Common myeloid progenitor, CD34-positive (primary cell): ENCODE data around the gene PSTK.
A peak's percentile ranks its signal among the peaks of the same experiment; 100 is the strongest.

ENCODE experiments used
- CTCF ChIA-PET: fragments of 350-600 bp; sonication (Branson Sonifier 250); formaldehyde crosslinking; loops from one replicate; lab custom pipeline; 2021; ENCODE audit warnings: antibody characterized with exemption; lab: Charles Lee
- POLR2A ChIA-PET: fragments of 350-600 bp; sonication (Branson Sonifier 250); formaldehyde crosslinking; loops from one replicate; lab custom pipeline; 2021; ENCODE audit warnings: antibody characterized with exemption; lab: Charles Lee
- DNase-seq, 3 donors: peaks; one replicate each; pipeline versions ENCODE4 v3.0.0 to v3.0.0-alpha.2; 2013
- H3K27ac ChIP-seq, 2 experiments: 1 replicate in 1 of 2; 2 replicates in 1 of 2; pipeline ENCODE4 v1.7.0; 2013; ENCODE audit warnings: inconsistent platforms in 2 of 2, low read length in 2 of 2, mild to moderate bottlenecking in 2 of 2, low read depth in 1 of 2, moderate library complexity in 1 of 2; ENCODE audit not compliant: severe bottlenecking in 2 of 2, insufficient read depth in 1 of 2, poor library complexity in 1 of 2
- H3K27me3 ChIP-seq, 5 experiments: replicated peaks in 2 of 5; 1 replicate in 3 of 5; 2 replicates in 2 of 5; pipeline versions ENCODE4 v1.6.1 to v1.7.0; 2013; ENCODE audit warnings: low read length in 4 of 5, mild to moderate bottlenecking in 2 of 5, moderate library complexity in 2 of 5, inconsistent platforms in 1 of 5; ENCODE audit not compliant: insufficient read depth in 5 of 5, control insufficient read depth in 4 of 5
- H3K36me3 ChIP-seq, 4 experiments: 1 replicate in 2 of 4; 2 replicates in 2 of 4; pipeline versions ENCODE4 v1.6.1 to v1.7.0; 2013; ENCODE audit warnings: low read length in 3 of 4, control low read depth in 1 of 4, mild to moderate bottlenecking in 1 of 4; ENCODE audit not compliant: control insufficient read depth in 4 of 4, insufficient read depth in 4 of 4
- H3K4me1 ChIP-seq, 4 experiments: 1 replicate in 3 of 4; 2 replicates in 1 of 4; pipeline versions ENCODE4 v1.6.1 to v1.7.1; 2013; ENCODE audit warnings: low read length in 3 of 4, mild to moderate bottlenecking in 3 of 4, control low read depth in 1 of 4, inconsistent platforms in 1 of 4, moderate library complexity in 1 of 4; ENCODE audit not compliant: control insufficient read depth in 4 of 4, insufficient read depth in 4 of 4; ENCODE audit errors: control extremely low read depth in 1 of 4
- H3K4me3 ChIP-seq, 7 experiments: 1 replicate in 4 of 7; 2 replicates in 3 of 7; pipeline versions ENCODE4 v1.5.1 to v1.7.0; 2013; ENCODE audit warnings: mild to moderate bottlenecking in 7 of 7, low read length in 6 of 7, moderate library complexity in 6 of 7, inconsistent platforms in 2 of 7, low read depth in 2 of 7, control low read depth in 1 of 7; ENCODE audit not compliant: insufficient read depth in 4 of 7, control insufficient read depth in 1 of 7; ENCODE audit errors: extremely low read depth in 1 of 7
- H3K9me3 ChIP-seq, 5 experiments: 1 replicate in 4 of 5; 2 replicates in 1 of 5; pipeline versions ENCODE4 v1.6.1 to v1.7.1; 2013; ENCODE audit warnings: low read length in 4 of 5, mild to moderate bottlenecking in 2 of 5, inconsistent platforms in 1 of 5, low read depth in 1 of 5, moderate library complexity in 1 of 5; ENCODE audit not compliant: control insufficient read depth in 4 of 5, insufficient read depth in 2 of 5; ENCODE audit errors: control extremely low read depth in 1 of 5
- WGBS: methylation state at CpG from one replicate; pipeline ENCODE4 v1.1.5; 2013; ENCODE audit not compliant: insufficient coverage; 5-methylcytosine and 5-hydroxymethylcytosine counted together

PSTK gene

GRCh38 chr10:122998934-122999333 is 18.7 kb downstream of the PSTK start:
- WGBS: 100% methylated on average over 2 of the region's 3 CpGs
- H3K27ac ChIP-seq: no peak overlapping the region
- ChIA-PET POLR2A (interaction anchor here (0.5 kb wide), 1 partner anchor 1037 kb away, joined by 4 read pairs; no protein-coding TSS in a partner anchor), CTCF (interaction anchor here (0.8 to 1.7 kb wide), 3 partner anchors 9 to 20 kb away, joined by 3 to 5 read pairs (median 4); no protein-coding TSS in a partner anchor)
- no peak overlapping the region for H3K4me3 ChIP-seq
- DNase-seq: no peak
- H3K27me3 ChIP-seq: no peaks in the 10 kb centered on the region
- H3K36me3 ChIP-seq: peaks cover 16 to 48% (median 26%) of the 10 kb centered on the region in 4 experiments
- H3K4me1 ChIP-seq: no peaks in the 10 kb centered on the region
- H3K9me3 ChIP-seq: no peaks in the 10 kb centered on the region

- peaks cover 14 to 44% (median 22%) of the 10 kb centered on the region in 4 experiments for H3K36me3 ChIP-seq
- no peak for DNase-seq
- H3K27me3 ChIP-seq: no peaks in the 10 kb centered on the region
- no peaks in the 10 kb centered on the region for H3K4me1 ChIP-seq
- H3K4me3 ChIP-seq: no peak overlapping the region
- POLR2A ChIA-PET: no interaction called here
- no CpG with 5 or more reads among the region's 3 CpGs for WGBS
- no peaks in the 10 kb centered on the region for H3K9me3 ChIP-seq
- H3K27ac ChIP-seq: no peak overlapping the region
- CTCF ChIA-PET: interaction anchor here (0.8 to 1.7 kb wide), 3 partner anchors 9 to 20 kb away, joined by 3 to 5 read pairs (median 4); no protein-coding TSS in a partner anchor
These were observed 19.1 kb downstream of the PSTK start for GRCh38 chr10:122999347-122999746.

- H3K27me3 ChIP-seq: no peaks in the 10 kb centered on the region
- no peak overlapping the region for H3K4me3 ChIP-seq
- POLR2A ChIA-PET: no interaction called here
- no peaks in the 10 kb centered on the region for H3K4me1 ChIP-seq
- no peaks in the 10 kb centered on the region for H3K9me3 ChIP-seq
- CTCF ChIA-PET: interaction anchor here (1.7 kb wide), 1 partner anchor 18 kb away, joined by 5 read pairs; no protein-coding TSS in a partner anchor
- H3K36me3 ChIP-seq: peaks cover 12 to 36% (median 18%) of the 10 kb centered on the region in 4 experiments
- no peak overlapping the region for H3K27ac ChIP-seq
- 100% methylated on average over 1 of the region's 3 CpGs for WGBS
- no peak for DNase-seq
These were observed 20.0 kb downstream of the PSTK start for GRCh38 chr10:123000155-123000554.

- POLR2A ChIA-PET: interaction anchor here (0.7 kb wide), 1 partner anchor 172 kb away, joined by 3 read pairs; no protein-coding TSS in a partner anchor
- Histone ChIP-seq H3K9me3 (no peaks in the 10 kb centered on the region), H3K4me3 (no peak overlapping the region), H3K27me3 (no peaks in the 10 kb centered on the region), H3K4me1 (no peaks in the 10 kb centered on the region), H3K36me3 (peaks cover 4 to 25% (median 9%) of the 10 kb centered on the region in 4 experiments), H3K27ac (no peak overlapping the region)
- WGBS: 100% methylated on average over 2 of the region's 2 CpGs
- no peak for DNase-seq
- CTCF ChIA-PET: no interaction called here
These were observed 21.2 kb downstream of the PSTK start for GRCh38 chr10:123001370-123001769.

- CTCF ChIA-PET: interaction anchor here (5.0 kb wide), 1 partner anchor 22 kb away, joined by 32 read pairs; the partner anchor contains the start of gene PSTK
- Histone ChIP-seq H3K9me3 (no peaks in the 10 kb centered on the region), H3K27ac (no peak overlapping the region), H3K4me1 (peaks cover 6 to 23% (median 13%) of the 10 kb centered on the region in 4 experiments), H3K4me3 (no peak overlapping the region), H3K36me3 (peaks cover 0 to 4% (median 2%) of the 10 kb centered on the region in 4 experiments), H3K27me3 (no peaks in the 10 kb centered on the region)
- 100% methylated on average over 2 of the region's 2 CpGs for WGBS
- POLR2A ChIA-PET: no interaction called here
- DNase-seq: no peak
These were observed 24.1 kb downstream of the PSTK start for GRCh38 chr10:123004298-123004697.

GRCh38 chr10:123007558-123008354 is 27.6 kb downstream of the PSTK start:
- peak; percentile 46 to 74 (median 63) for DNase-seq
- Histone ChIP-seq H3K27me3 (no peaks in the 10 kb centered on the region), H3K4me3 (peak overlapping the region; percentile 65 to 97 (median 93)), H3K9me3 (no peaks in the 10 kb centered on the region), H3K4me1 (peaks cover 10 to 31% (median 22%) of the 10 kb centered on the region in 4 experiments), H3K27ac (peak overlapping the region; percentile 76 to 92), H3K36me3 (peaks cover 0 to 8% (median 0%) of the 10 kb centered on the region in 4 experiments)
- 9% methylated on average over 18 of the region's 30 CpGs for WGBS
- CTCF ChIA-PET: interaction anchor here (1.0 to 5.0 kb wide), 2 partner anchors 26 to 36 kb away, joined by 3 to 32 read pairs; partner anchors contain the start of gene PSTK
- POLR2A ChIA-PET: interaction anchor here (0.6 to 1.4 kb wide), 2 partner anchors 27 to 147 kb away, joined by 4 to 6 read pairs; no protein-coding TSS in a partner anchor
